ENCODE results near the gene EZR.

GRCh38 chr6:158797331-158798310, 21.5 kb downstream of the EZR start:
- no peak for TF ChIP-seq CTCF (IDR thresholded peaks at IDR 0.05)
- no peak for TF ChIP-seq TCF7L2 (IDR thresholded peaks at IDR 0.05; ENCODE audit: low read depth, low read length)
